SK-N-SH (cell line): ENCODE measurements around the gene SOS2. TPM values are rescaled to one million over a fixed set of nuclear protein-coding genes. Genes with fewer than 3 reads are reported as not detected.

Experiments
- CTCF ChIA-PET: fragments of 300-600, 350-600 bp; formaldehyde crosslinking; extraction: SDS; loops from one replicate; lab custom pipeline; 2021; lab: Yijun Ruan, JAX
- POLR2A ChIA-PET: fragments of 350-600 bp; sonication (Branson Sonifier 250); formaldehyde crosslinking; extraction: SDS; loops from one replicate; lab custom pipeline; 2020; ENCODE audit warnings: antibody characterized with exemption, inconsistent platforms; lab: Yijun Ruan, JAX
- DNase-seq: peaks from one replicate; pipeline ENCODE4 v3.0.0; 2012
- H2AFZ ChIP-seq: fragments of 200-600 bp; sonication (generic); 2 replicates; pipeline ENCODE4 v1.8.1; 2016; ENCODE audit warnings: antibody characterized with exemption, mild to moderate bottlenecking, low read depth
- H3F3A ChIP-seq: fragments of 200-600 bp; sonication (generic); replicated peaks from 2 replicates; pipeline ENCODE3; 2016; ENCODE audit warnings: antibody characterized with exemption, mild to moderate bottlenecking; ENCODE audit not compliant: insufficient read depth
- H3K27ac ChIP-seq, 2 experiments: fragments of 200-500 bp in 1 of 2; fragments of 200-600 bp in 1 of 2; sonication (Bioruptor generic) in 1 of 2; sonication (generic), shearing (Covaris generic) in 1 of 2; 2 replicates each; pipeline versions ENCODE4 v1.5.1 to v1.6.1; 2014 to 2016; ENCODE audit warnings: low read depth in 2 of 2, inconsistent platforms in 1 of 2, low read length in 1 of 2, mild to moderate bottlenecking in 1 of 2, mixed read lengths in 1 of 2
- H3K27me3 ChIP-seq: fragments of 200-600 bp; sonication (generic), shearing (Covaris generic); 2 replicates; pipeline ENCODE4 v1.6.1; 2016; ENCODE audit warnings: mixed run types; ENCODE audit not compliant: insufficient read depth
- H3K36me3 ChIP-seq, 2 experiments: fragments of 200-500 bp in 1 of 2; fragments of 200-600 bp in 1 of 2; sonication (Bioruptor generic) in 1 of 2; sonication (generic) in 1 of 2; replicated peaks in 1 of 2; 2 replicates each; pipeline versions ENCODE3 to v1.5.1; 2014 to 2016; ENCODE audit warnings: low read length in 1 of 2, mild to moderate bottlenecking in 1 of 2; ENCODE audit not compliant: insufficient read depth in 2 of 2, control insufficient read depth in 1 of 2
- H3K4me1 ChIP-seq, 2 experiments: fragments of 200-500 bp in 1 of 2; fragments of 200-600 bp in 1 of 2; sonication (Bioruptor generic) in 1 of 2; sonication (generic), shearing (Covaris generic) in 1 of 2; 2 replicates each; pipeline versions ENCODE4 v1.5.1 to v1.6.1; 2014 to 2016; ENCODE audit warnings: low read depth in 1 of 2, low read length in 1 of 2, mixed run types in 1 of 2; ENCODE audit not compliant: insufficient read depth in 2 of 2, control insufficient read depth in 1 of 2
- H3K4me2 ChIP-seq: fragments of 200-600 bp; sonication (generic), shearing (Covaris generic); 2 replicates; pipeline ENCODE4 v1.6.1; 2017; ENCODE audit warnings: mixed run types
- H3K4me3 ChIP-seq, 2 experiments: fragments of 200-500 bp in 1 of 2; fragments of 200-600 bp in 1 of 2; sonication (Bioruptor generic) in 1 of 2; sonication (generic), shearing (Covaris generic) in 1 of 2; 2 replicates each; pipeline versions ENCODE4 v1.5.1 to v1.8.1; 2014 to 2016; ENCODE audit warnings: low read depth in 2 of 2, inconsistent platforms in 1 of 2, low read length in 1 of 2, mild to moderate bottlenecking in 1 of 2, mixed read lengths in 1 of 2, moderate library complexity in 1 of 2
- H3K79me2 ChIP-seq: fragments of 200-600 bp; sonication (generic); 2 replicates; pipeline ENCODE4 v1.8.1; 2017; ENCODE audit warnings: mild to moderate bottlenecking; ENCODE audit not compliant: insufficient read depth
- H3K9ac ChIP-seq: fragments of 200-600 bp; sonication (generic); 2 replicates; pipeline ENCODE4 v1.6.1; 2017; ENCODE audit warnings: mixed run types
- H3K9me2 ChIP-seq: fragments of 200-600 bp; sonication (generic); 2 replicates; pipeline ENCODE4 v1.6.1; 2017; ENCODE audit warnings: mixed run types
- H3K9me3 ChIP-seq: fragments of 200-600 bp; sonication (generic); 2 replicates; pipeline ENCODE4 v1.6.1; 2017; ENCODE audit warnings: mixed run types, mild to moderate bottlenecking, moderate library complexity
- H4K20me1 ChIP-seq: fragments of 200-600 bp; sonication (generic); 2 replicates; pipeline ENCODE4 v1.6.1; 2017; ENCODE audit warnings: mild to moderate bottlenecking, mixed run types; ENCODE audit not compliant: insufficient read depth
- CHD2 ChIP-seq: fragments of 150-350 bp; IDR thresholded peaks from 2 replicates; pipeline ENCODE4 v1.6.1; 2018; ENCODE audit warnings: low read length; ENCODE audit not compliant: partially characterized antibody
- CTCF ChIP-seq: fragments of 200-600 bp; sonication (generic); IDR thresholded peaks from 2 replicates; pipeline ENCODE4 v1.6.1; 2017; ENCODE audit warnings: antibody characterized with exemption, mild to moderate bottlenecking, moderate library complexity
- ELF1 ChIP-seq: IDR thresholded peaks from 2 replicates; pipeline ENCODE4 v1.4.0; 2012
- EP300 ChIP-seq, 2 experiments: IDR thresholded peaks; 2 replicates each; pipeline versions ENCODE4 v1.4.0 to v1.6.1; 2012; ENCODE audit warnings: borderline replicate concordance in 1 of 2, low read depth in 1 of 2, low read length in 1 of 2
- FOSL2 ChIP-seq: IDR thresholded peaks from 2 replicates; pipeline ENCODE4 v1.4.0; 2012; ENCODE audit warnings: low read depth, mild to moderate bottlenecking, moderate library complexity, borderline replicate concordance
- GATA2 ChIP-seq: sonication (generic); formaldehyde crosslinking; IDR thresholded peaks from 2 replicates; pipeline ENCODE4 v1.5.0; 2020; ENCODE audit warnings: mild to moderate bottlenecking, missing genetic modification reagents
- JUND ChIP-seq: IDR thresholded peaks from 2 replicates; pipeline ENCODE4 v1.4.0; 2012
- MEF2A ChIP-seq: IDR thresholded peaks from 2 replicates; pipeline ENCODE4 v1.4.0; 2012; ENCODE audit warnings: low read depth, borderline replicate concordance
- NFIC ChIP-seq: IDR thresholded peaks from 2 replicates; pipeline ENCODE4 v1.4.0; 2012; ENCODE audit warnings: borderline replicate concordance
- POLR2AphosphoS5 ChIP-seq: IDR thresholded peaks from 2 replicates; pipeline ENCODE4 v1.6.1; 2012; ENCODE audit warnings: low read depth, low read length
- RAD21 ChIP-seq: IDR thresholded peaks from 2 replicates; pipeline ENCODE4 v1.6.1; 2012; ENCODE audit warnings: mild to moderate bottlenecking, low read length
- RCOR1 ChIP-seq: fragments of 150-350 bp; IDR thresholded peaks from 2 replicates; pipeline ENCODE4 v1.6.1; 2017; ENCODE audit warnings: antibody characterized with exemption, low read length
- REST ChIP-seq: IDR thresholded peaks from 2 replicates; pipeline ENCODE4 v1.6.1; 2012; ENCODE audit warnings: mild to moderate bottlenecking, low read depth, low read length, moderate library complexity
- TAF1 ChIP-seq: IDR thresholded peaks from 2 replicates; pipeline ENCODE4 v1.6.1; 2012; ENCODE audit warnings: low read depth, mild to moderate bottlenecking, low read length, moderate library complexity, borderline replicate concordance
- USF1 ChIP-seq: IDR thresholded peaks from 2 replicates; pipeline ENCODE4 v1.4.0; 2012; ENCODE audit warnings: low read depth, borderline replicate concordance
- YY1 ChIP-seq: IDR thresholded peaks from 2 replicates; pipeline ENCODE4 v1.4.0; 2012; ENCODE audit warnings: low read depth, mild to moderate bottlenecking
- WGBS: methylation state at CpG from one replicate; pipeline ENCODE4 v1.1.6; 2017; ENCODE audit warnings: low lambda C conversion rate; 5-methylcytosine and 5-hydroxymethylcytosine counted together
- polyA plus RNA-seq, 3 experiments: library from polyadenylated mRNA; depleted of rRNA; stranded (reverse); fragments of >200 nt; gene quantifications; 2 replicates each; pipeline ENCODE4 v1.2.3, GENCODE V29; 2012
- TF ChIP-seq, protein P1 (sequence below): IDR thresholded peaks from 2 replicates; pipeline ENCODE4 v1.4.0; 2012; ENCODE audit warnings: low read depth
- TF ChIP-seq, protein P2 (sequence below): IDR thresholded peaks from 2 replicates; pipeline ENCODE4 v1.4.0; 2012; ENCODE audit warnings: low read depth, borderline replicate concordance

SOS2 gene
- polyA plus RNA-seq, 1 of the 3 experiments (the other 2 are of a cell fraction) = 6.2 TPM

DNA sequence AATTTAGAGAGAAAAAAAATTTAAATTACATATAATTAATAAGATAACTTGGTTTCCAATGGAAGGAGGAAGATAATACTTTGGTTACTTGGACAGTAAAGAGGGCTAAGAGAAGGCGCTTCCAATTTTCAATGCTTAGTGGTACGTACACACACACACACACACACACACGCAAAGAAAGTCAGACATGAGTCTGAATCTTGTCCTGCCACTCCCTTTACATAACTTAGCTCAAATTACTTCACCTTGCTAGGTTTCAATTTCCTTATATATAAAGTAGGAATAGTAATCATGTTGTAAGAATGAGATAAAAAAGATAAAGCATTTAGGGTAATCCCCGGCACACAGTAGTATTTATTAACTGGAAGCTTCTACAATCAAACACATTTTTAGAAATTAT lies 75.3 kb downstream of the SOS2 start (continued):
- TF ChIP-seq REST (no peak), RAD21 (no peak), JUND (no peak), ELF1 (no peak), RCOR1 (no peak), CHD2 (no peak), MEF2A (no peak), CTCF (no peak)
- TF ChIP-seq, protein P1, sequence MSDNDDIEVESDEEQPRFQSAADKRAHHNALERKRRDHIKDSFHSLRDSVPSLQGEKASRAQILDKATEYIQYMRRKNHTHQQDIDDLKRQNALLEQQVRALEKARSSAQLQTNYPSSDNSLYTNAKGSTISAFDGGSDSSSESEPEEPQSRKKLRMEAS = no peak

- Histone ChIP-seq H3K4me1 (peaks cover 0 to 6% of the 10 kb centered on the region in 2 experiments; a peak in 1 of 4 replicates), H4K20me1 (no peaks in the 10 kb centered on the region), H2AFZ (no peak overlapping the region), H3K9ac (no peak overlapping the region), H3K79me2 (no peaks in the 10 kb centered on the region), H3K36me3 (peaks cover 13 to 72% of the 10 kb centered on the region in 2 experiments), H3K9me2 (no peaks in the 10 kb centered on the region), H3K9me3 (no peaks in the 10 kb centered on the region), H3K4me2 (no peak overlapping the region), H3K27me3 (no peaks in the 10 kb centered on the region), H3K27ac (no peak overlapping the region), H3K4me3 (no peak overlapping the region), H3F3A (no peaks in the 10 kb centered on the region)
- POLR2A ChIA-PET = no interaction called here
- 83% methylated on average over 4 of the region's 4 CpGs for WGBS
- CTCF ChIA-PET = interaction anchor here (1.0 kb wide), 1 partner anchor 286 kb away, joined by 3 read pairs; no protein-coding TSS in a partner anchor
- no peak for TF ChIP-seq CHD2
- no peak for TF ChIP-seq TAF1
- no peak for TF ChIP-seq NFIC
- no peak for TF ChIP-seq FOSL2
- TF ChIP-seq GATA2 (CRISPR knock-in tag) = no peak
- TF ChIP-seq, protein P2, sequence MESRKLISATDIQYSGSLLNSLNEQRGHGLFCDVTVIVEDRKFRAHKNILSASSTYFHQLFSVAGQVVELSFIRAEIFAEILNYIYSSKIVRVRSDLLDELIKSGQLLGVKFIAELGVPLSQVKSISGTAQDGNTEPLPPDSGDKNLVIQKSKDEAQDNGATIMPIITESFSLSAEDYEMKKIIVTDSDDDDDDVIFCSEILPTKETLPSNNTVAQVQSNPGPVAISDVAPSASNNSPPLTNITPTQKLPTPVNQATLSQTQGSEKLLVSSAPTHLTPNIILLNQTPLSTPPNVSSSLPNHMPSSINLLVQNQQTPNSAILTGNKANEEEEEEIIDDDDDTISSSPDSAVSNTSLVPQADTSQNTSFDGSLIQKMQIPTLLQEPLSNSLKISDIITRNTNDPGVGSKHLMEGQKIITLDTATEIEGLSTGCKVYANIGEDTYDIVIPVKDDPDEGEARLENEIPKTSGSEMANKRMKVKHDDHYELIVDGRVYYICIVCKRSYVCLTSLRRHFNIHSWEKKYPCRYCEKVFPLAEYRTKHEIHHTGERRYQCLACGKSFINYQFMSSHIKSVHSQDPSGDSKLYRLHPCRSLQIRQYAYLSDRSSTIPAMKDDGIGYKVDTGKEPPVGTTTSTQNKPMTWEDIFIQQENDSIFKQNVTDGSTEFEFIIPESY = no peak
- TF ChIP-seq REST = no peak
- TF ChIP-seq USF1 = no peak
- TF ChIP-seq RCOR1 = no peak
- no peak for TF ChIP-seq ELF1
- no peak for TF ChIP-seq YY1
- TF ChIP-seq MEF2A = no peak
- TF ChIP-seq EP300 (IDR thresholded peaks at IDR 0.05; ENCODE audit: borderline replicate concordance in 1 of 2, low read depth in 1 of 2, low read length in 1 of 2) = no peak
- no peak for TF ChIP-seq POLR2AphosphoS5
- no peak for DNase-seq
Observed at GRCh38 chr14:50148799-50149198, 82.6 kb downstream of the SOS2 start.
